Choroid plexus epithelial cell (primary cell): ENCODE data around the gene THOC2.
A peak's percentile ranks its signal among the peaks of the same experiment; 100 is the strongest.

Source experiments
- DNase-seq: peaks from one replicate; pipeline ENCODE4 v3.0.0-alpha.2; 2010; ENCODE audit warnings: low read depth
- H3K4me3 ChIP-seq: 2 replicates; pipeline ENCODE4 v1.5.1; 2011; ENCODE audit warnings: low read depth, mild to moderate bottlenecking, control low read depth, low read length, moderate library complexity
- CTCF ChIP-seq: conservative IDR thresholded peaks from 2 replicates; pipeline ENCODE4 v1.5.1; 2011; ENCODE audit warnings: low read depth, mild to moderate bottlenecking, control low read depth, inconsistent platforms, low read length, moderate library complexity

THOC2 gene

GRCh38 chrX:123704781-123705180 is 28.1 kb downstream of the THOC2 start:
- no peak overlapping the region for H3K4me3 ChIP-seq
- DNase-seq, result no peak
- TF ChIP-seq CTCF, result no peak

GRCh38 chrX:123698979-123699520 is 33.8 kb downstream of the THOC2 start:
- DNase-seq, result peak; percentile 43
- TF ChIP-seq CTCF, result no peak

GRCh38 chrX:123696334-123696733 is 36.5 kb downstream of the THOC2 start:
- H3K4me3 ChIP-seq, result no peak overlapping the region
- TF ChIP-seq CTCF, result no peak
- no peak for DNase-seq

More at GRCh38 chrX:123698979-123699520, 33.8 kb downstream of the THOC2 start:
- no peak overlapping the region for H3K4me3 ChIP-seq

- DNase-seq, result no peak
- no peak for TF ChIP-seq CTCF
Observed at GRCh38 chrX:123695242-123695641, 37.6 kb downstream of the THOC2 start.

GRCh38 chrX:123691776-123692175 is 41.1 kb downstream of the THOC2 start:
- no peak for DNase-seq
- TF ChIP-seq CTCF, result no peak
- H3K4me3 ChIP-seq, result no peak overlapping the region

More at GRCh38 chrX:123695242-123695641, 37.6 kb downstream of the THOC2 start:
- H3K4me3 ChIP-seq, result no peak overlapping the region

- no peak overlapping the region for H3K4me3 ChIP-seq
- TF ChIP-seq CTCF, result no peak
- DNase-seq, result no peak
Observed at GRCh38 chrX:123688524-123688923, 44.3 kb downstream of the THOC2 start.

GRCh38 chrX:123685232-123685631 is 47.6 kb downstream of the THOC2 start:
- H3K4me3 ChIP-seq, result no peak overlapping the region
- DNase-seq, result no peak
- TF ChIP-seq CTCF, result no peak
